Epithelial cell of esophagus (primary cell): ENCODE measurements around the gene NAB2.
A peak's percentile ranks its signal among the peaks of the same experiment; 100 is the strongest.

Source experiments
- DNase-seq: peaks from one replicate; pipeline ENCODE4 v3.0.0; 2010; ENCODE audit warnings: low read depth
- H3K4me3 ChIP-seq: 2 replicates; pipeline ENCODE4 v1.5.1; 2011; ENCODE audit warnings: mild to moderate bottlenecking, low read length, control low read depth
- CTCF ChIP-seq: IDR thresholded peaks from 2 replicates; pipeline ENCODE4 v1.5.1; 2011; ENCODE audit warnings: low read depth, mild to moderate bottlenecking, low read length, control low read depth, inconsistent platforms; ENCODE audit not compliant: insufficient read depth; ENCODE audit errors: missing control alignments

The NAB2 gene

GRCh38 chr12:57086493-57087009 lies 2.4 kb upstream of the NAB2 start:
- no peak for TF ChIP-seq CTCF

GRCh38 chr12:57087010-57087690 lies 1.8 kb upstream of the NAB2 start:
- peak; percentile 90 for DNase-seq
- H3K4me3 ChIP-seq, result peak overlapping the region; percentile 74
- no peak for TF ChIP-seq CTCF

More at GRCh38 chr12:57086493-57087009, 2.4 kb upstream of the NAB2 start:
- peak; percentile 70 for DNase-seq
- peak overlapping the region; percentile 74 for H3K4me3 ChIP-seq

GRCh38 chr12:57087691-57088353 lies 1.1 kb upstream of the NAB2 start:
- peak overlapping the region; percentile 74 for H3K4me3 ChIP-seq
- peak; percentile 93 for DNase-seq

GRCh38 chr12:57089271-57090245 lies 644 bp downstream of the NAB2 start:
- peak overlapping the region; percentile 83 for H3K4me3 ChIP-seq
- DNase-seq, result peak; percentile 42
- no peak for TF ChIP-seq CTCF

More at GRCh38 chr12:57087691-57088353, 1.1 kb upstream of the NAB2 start:
- TF ChIP-seq CTCF, result no peak

- DNase-seq, result no peak
- H3K4me3 ChIP-seq, result peak overlapping the region; percentile 83
- TF ChIP-seq CTCF, result no peak
Observed at GRCh38 chr12:57090490-57090889, 1.6 kb downstream of the NAB2 start.

GRCh38 chr12:57090924-57091637 lies 2.2 kb downstream of the NAB2 start:
- no peak for DNase-seq
- TF ChIP-seq CTCF, result no peak
- H3K4me3 ChIP-seq, result peak overlapping the region; percentile 83
